ENCODE results near the gene TMEM259. TPM values are rescaled to one million over a fixed set of nuclear protein-coding genes. Genes with fewer than 3 reads are reported as not detected.

Gene TMEM259
- total and polyA plus RNA-seq, 2 of the 8 experiments (the other 6 are each of a cell fraction or from before 2014, with no cell fraction given), result 140 to 243 TPM

DNA sequence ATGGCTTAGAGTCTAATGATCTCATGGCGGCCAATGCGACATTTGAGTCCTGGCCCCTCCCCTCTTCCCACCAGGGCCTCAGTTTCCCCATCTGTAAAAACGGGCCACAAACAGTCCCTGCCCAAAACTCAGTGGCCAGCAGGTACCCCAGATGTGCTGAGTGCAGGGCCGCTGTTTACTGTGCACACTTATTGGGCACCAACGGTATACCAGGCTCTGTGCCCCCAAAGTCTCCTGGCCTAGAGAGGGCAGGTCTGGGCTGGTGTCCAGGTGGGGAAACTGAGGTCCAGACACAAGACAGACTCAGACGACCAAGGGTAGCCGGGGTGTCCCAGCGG lies 60.4 kb downstream of the TMEM259 start:
- peak overlapping the region; percentile 66 for H4K8ac ChIP-seq (ENCODE audit: extremely low read depth, insufficient read depth, low read length)
- no peak overlapping the region for H2BK120ac ChIP-seq (replicated peaks; ENCODE audit: low read depth, low read length)
- no peak for DNase-seq (ENCODE audit: low read depth in 1 of 2, low spot score in 2 of 2)
- H2BK20ac ChIP-seq (ENCODE audit: low read length), result no peak overlapping the region
- H2BK12ac ChIP-seq (ENCODE audit: low read depth, low read length), result 0 out of 2 replicates have a peak overlapping the region, but pooled peaks have one; percentile 27
- no peaks in the 10 kb centered on the region for H3K27me3 ChIP-seq (replicated peaks in 1 of 4; ENCODE audit: control insufficient read depth in 3 of 4, extremely low read depth in 1 of 4, insufficient read depth in 3 of 4, low read length in 3 of 4)
- peaks cover 2 to 18% (median 11%) of the 10 kb centered on the region in 4 experiments for H3K36me3 ChIP-seq (ENCODE audit: control insufficient read depth in 2 of 4, insufficient read depth in 4 of 4, low read length in 3 of 4)
- H3K4ac ChIP-seq (replicated peaks; ENCODE audit: insufficient read length, low read depth, low read length), result no peak overlapping the region
- POLR2A ChIA-PET (ENCODE audit: partially characterized antibody), result interaction anchor here (1.0 kb wide), 1 partner anchor 24 kb away, joined by 4 read pairs; no protein-coding TSS in a partner anchor
- H3K18ac ChIP-seq (ENCODE audit: extremely low read depth, low read length), result peak overlapping the region; percentile 48
- peaks cover 4% of the 10 kb centered on the region; the same call in 1 of the 2 replicates for H3K79me1 ChIP-seq (ENCODE audit: low read depth, low read length)
- peaks cover 0 to 3% of the 10 kb centered on the region in 2 experiments; a peak in 1 of 4 replicates for H3K9me3 ChIP-seq (ENCODE audit: insufficient read depth in 2 of 2, low read depth in 1 of 2, low read length in 1 of 2)
- no peak overlapping the region for H2BK5ac ChIP-seq (ENCODE audit: low read depth, low read length)
- H3K27ac ChIP-seq (ENCODE audit: low read depth, low read length), result no peak overlapping the region
- no peaks in the 10 kb centered on the region for H3K23me2 ChIP-seq (ENCODE audit: low read depth, low read length)
- H3K4me1 ChIP-seq (replicated peaks in 1 of 4; ENCODE audit: control insufficient read depth in 3 of 4, insufficient read depth in 4 of 4, low read length in 3 of 4), result peaks cover 5 to 22% (median 14%) of the 10 kb centered on the region in 4 experiments
- no peak overlapping the region for H3K14ac ChIP-seq (ENCODE audit: insufficient read length)
- 94% methylated on average over 8 of the region's 8 CpGs; no CpG with 5 or more reads in 1 of the 2 experiments for WGBS, 2 experiments (ENCODE audit: extremely low coverage in 1 of 2, insufficient coverage in 1 of 2, insufficient read length in 1 of 2, insufficient replicate concordance in 2 of 2, low coverage in 1 of 2, low lambda C conversion rate in 2 of 2, missing lambda C conversion rate in 1 of 2)
- no peak for FAIRE-seq
- TF ChIP-seq HDAC6 (IDR thresholded peaks at IDR 0.05; ENCODE audit: low read depth, low read length) (no peak), RXRA (IDR thresholded peaks at IDR 0.05; ENCODE audit: insufficient read depth, low read depth, low read length) (no peak), TAF7 (optimal IDR thresholded peaks at IDR 0.05; ENCODE audit: borderline replicate concordance, low read depth, low read length) (no peak), CHD1 (IDR thresholded peaks at IDR 0.05; ENCODE audit: low read depth, low read length) (no peak), POLR2AphosphoS5 (IDR thresholded peaks at IDR 0.05; ENCODE audit: low read depth, low read length) (no peak), HDAC2 (IDR thresholded peaks at IDR 0.05; ENCODE audit: borderline replicate concordance in 1 of 2, low read depth in 2 of 2, low read length in 2 of 2) (no peak), JUND (IDR thresholded peaks at IDR 0.05; ENCODE audit: low read length) (no peak), SIX5 (IDR thresholded peaks at IDR 0.05; ENCODE audit: low read depth, low read length) (no peak)
- H3K4me2 ChIP-seq (ENCODE audit: insufficient read depth in 1 of 2, low read depth in 2 of 2, low read length in 2 of 2), result no peak overlapping the region
- H4K20me1 ChIP-seq (replicated peaks in 1 of 2; ENCODE audit: control insufficient read depth in 1 of 2, insufficient read depth in 2 of 2, low read length in 2 of 2), result peaks cover 0 to 3% of the 10 kb centered on the region in 2 experiments
- H3K4me3 ChIP-seq (ENCODE audit: extremely low read depth in 1 of 4, insufficient read depth in 2 of 4, low read depth in 3 of 4, low read length in 4 of 4), result no peak overlapping the region
- CTCF ChIA-PET (ENCODE audit: partially characterized antibody), result interaction anchor here (0.8 to 2.7 kb wide), 4 partner anchors 9 to 22 kb away, joined by 4 to 18 read pairs (median 9); no protein-coding TSS in a partner anchor
- no peak overlapping the region for H4K91ac ChIP-seq (replicated peaks; ENCODE audit: insufficient read length, low read length)
- no peak overlapping the region for H2BK15ac ChIP-seq (ENCODE audit: low read length)
- H4K5ac ChIP-seq (ENCODE audit: insufficient read length, low read depth, low read length), result no peak overlapping the region
- no peak overlapping the region for H3K23ac ChIP-seq (ENCODE audit: insufficient read length)
- no peak overlapping the region for H2AK5ac ChIP-seq (ENCODE audit: low read depth, low read length)
- no peak overlapping the region for H3K9ac ChIP-seq (replicated peaks in 1 of 4; ENCODE audit: extremely low read depth in 1 of 4, low read depth in 3 of 4, low read length in 3 of 4)
- peaks cover 0 to 8% of the 10 kb centered on the region in 2 experiments; a peak in 1 of 4 replicates for H3K79me2 ChIP-seq (ENCODE audit: control insufficient read depth in 1 of 2, insufficient read depth in 2 of 2, low read length in 2 of 2)
- no peak overlapping the region for H3K56ac ChIP-seq (replicated peaks; ENCODE audit: insufficient read length, low read depth, low read length)
- H2AFZ ChIP-seq (ENCODE audit: low read length), result no peak overlapping the region

All from H1 (cell line).